ENCODE measurements around the gene AP4B1.

The AP4B1 gene

GRCh38 chr1:113929750-113930498 is 25.3 kb upstream of the AP4B1 start:
- DNase-seq, result peak in 1 of 2 donors; percentile 87

GRCh38 chr1:113928941-113929749 is 24.5 kb upstream of the AP4B1 start, which contains the start of gene HIPK1:
Gene HIPK1 (plus strand): TSS chr1:113929324.
- DNase-seq, result peak; percentile 86 to 92

- DNase-seq, result no peak
Measured at GRCh38 chr1:113928187-113928930, 23.8 kb upstream of the AP4B1 start.

- DNase-seq, result no peak
Measured at GRCh38 chr1:113924473-113924872, 19.9 kb upstream of the AP4B1 start.

- no peak for DNase-seq
Measured at GRCh38 chr1:113922957-113923356, 18.4 kb upstream of the AP4B1 start.

GRCh38 chr1:113918243-113918642 is 13.6 kb upstream of the AP4B1 start:
- no peak for DNase-seq

- DNase-seq, result no peak
Measured at GRCh38 chr1:113917400-113918082, 12.9 kb upstream of the AP4B1 start.

- no peak for DNase-seq
Measured at GRCh38 chr1:113916974-113917373, 12.4 kb upstream of the AP4B1 start.

GRCh38 chr1:113913887-113914664 is 9.5 kb upstream of the AP4B1 start:
- DNase-seq, result no peak

- no peak for DNase-seq
Measured at GRCh38 chr1:113913312-113913668, 8.7 kb upstream of the AP4B1 start.

- DNase-seq, result no peak
Measured at GRCh38 chr1:113912594-113913311, 8.2 kb upstream of the AP4B1 start.

- no peak for DNase-seq
Measured at GRCh38 chr1:113905435-113905861, 849 bp upstream of the AP4B1 start.

GRCh38 chr1:113904293-113904673 is 316 bp downstream of the AP4B1 start:
- DNase-seq, result peak in 1 of 2 donors; percentile 77

- no peak for DNase-seq
Measured at GRCh38 chr1:113903501-113904292, 902 bp downstream of the AP4B1 start.

GRCh38 chr1:113901191-113901590 is 3.4 kb downstream of the AP4B1 start:
- DNase-seq, result no peak

GRCh38 chr1:113899111-113899510 is 5.5 kb downstream of the AP4B1 start:
- DNase-seq, result no peak

- DNase-seq, result no peak
Measured at GRCh38 chr1:113898241-113898814, 6.3 kb downstream of the AP4B1 start.

GRCh38 chr1:113895961-113896360 is 8.6 kb downstream of the AP4B1 start:
- DNase-seq, result no peak

- DNase-seq, result no peak
Measured at GRCh38 chr1:113895098-113895497, 9.5 kb downstream of the AP4B1 start.

- no peak for DNase-seq
Measured at GRCh38 chr1:113893267-113893666, 11.3 kb downstream of the AP4B1 start.

All from bone marrow (tissue), 2 donors.